Measurements from ENCODE around the gene FLAD1.

FLAD1 gene

GRCh38 chr1:154943649-154944400 is 39.3 kb upstream of the FLAD1 start:
- peak overlapping the region in 1 of 3 experiments; percentile 2 for H3K4me3 Mint-ChIP-seq
- H3K9me3 Mint-ChIP-seq = no peaks in the 10 kb centered on the region
- peaks cover 37% of the 10 kb centered on the region for H3K4me1 Mint-ChIP-seq
- peak; percentile 67 to 75 (median 72) for TF ChIP-seq CTCF (IDR thresholded peaks at IDR 0.05; ENCODE audit: unreplicated experiment in 3 of 3)
- peaks cover 9% of the 10 kb centered on the region for H3K36me3 Mint-ChIP-seq (ENCODE audit: low read depth)
- H3K27me3 Mint-ChIP-seq (ENCODE audit: low read depth) = no peaks in the 10 kb centered on the region
- peak overlapping the region; percentile 69 to 87 (median 83) for H3K27ac Mint-ChIP-seq

GRCh38 chr1:154944401-154945159 is 38.6 kb upstream of the FLAD1 start:
- H3K36me3 Mint-ChIP-seq (ENCODE audit: low read depth) = peaks cover 11% of the 10 kb centered on the region
- no peaks in the 10 kb centered on the region for H3K9me3 Mint-ChIP-seq
- H3K27ac Mint-ChIP-seq = peak overlapping the region; percentile 79 to 87 (median 83)
- no peak overlapping the region for H3K4me3 Mint-ChIP-seq
- no peaks in the 10 kb centered on the region for H3K27me3 Mint-ChIP-seq (ENCODE audit: low read depth)
- TF ChIP-seq CTCF (IDR thresholded peaks at IDR 0.05; ENCODE audit: unreplicated experiment in 3 of 3) = no peak
- peaks cover 32% of the 10 kb centered on the region for H3K4me1 Mint-ChIP-seq

GRCh38 chr1:154945160-154945961 is 37.8 kb upstream of the FLAD1 start:
- Mint-ChIP-seq H3K27me3 (ENCODE audit: low read depth) (no peaks in the 10 kb centered on the region), H3K4me1 (peaks cover 30% of the 10 kb centered on the region), H3K9me3 (no peaks in the 10 kb centered on the region), H3K4me3 (no peak overlapping the region), H3K36me3 (ENCODE audit: low read depth) (peaks cover 11% of the 10 kb centered on the region), H3K27ac (peak overlapping the region in 2 of 3 experiments; percentile 79 to 87)
- no peak for TF ChIP-seq CTCF (IDR thresholded peaks at IDR 0.05; ENCODE audit: unreplicated experiment in 3 of 3)

GRCh38 chr1:154945962-154946850 is 36.9 kb upstream of the FLAD1 start:
- H3K9me3 Mint-ChIP-seq = no peaks in the 10 kb centered on the region
- no peak for TF ChIP-seq CTCF (IDR thresholded peaks at IDR 0.05; ENCODE audit: unreplicated experiment in 3 of 3)
- H3K36me3 Mint-ChIP-seq (ENCODE audit: low read depth) = peaks cover 16% of the 10 kb centered on the region
- H3K4me3 Mint-ChIP-seq = no peak overlapping the region
- no peaks in the 10 kb centered on the region for H3K27me3 Mint-ChIP-seq (ENCODE audit: low read depth)
- H3K4me1 Mint-ChIP-seq = peaks cover 22% of the 10 kb centered on the region
- H3K27ac Mint-ChIP-seq = peak overlapping the region in 2 of 3 experiments; percentile 5 to 20

GRCh38 chr1:154948079-154948478 is 35.1 kb upstream of the FLAD1 start:
- H3K4me3 Mint-ChIP-seq = no peak overlapping the region
- no peaks in the 10 kb centered on the region for H3K27me3 Mint-ChIP-seq (ENCODE audit: low read depth)
- TF ChIP-seq CTCF (IDR thresholded peaks at IDR 0.05; ENCODE audit: unreplicated experiment in 3 of 3) = no peak

More at GRCh38 chr1:154948079-154948478, 35.1 kb upstream of the FLAD1 start:
- Mint-ChIP-seq H3K27ac (no peak overlapping the region), H3K4me1 (peaks cover 35% of the 10 kb centered on the region), H3K9me3 (no peaks in the 10 kb centered on the region), H3K36me3 (ENCODE audit: low read depth) (peaks cover 16% of the 10 kb centered on the region)

All from nephron (organoid).